ENCODE data around the gene TMEM176A.

Gene TMEM176A

DNA sequence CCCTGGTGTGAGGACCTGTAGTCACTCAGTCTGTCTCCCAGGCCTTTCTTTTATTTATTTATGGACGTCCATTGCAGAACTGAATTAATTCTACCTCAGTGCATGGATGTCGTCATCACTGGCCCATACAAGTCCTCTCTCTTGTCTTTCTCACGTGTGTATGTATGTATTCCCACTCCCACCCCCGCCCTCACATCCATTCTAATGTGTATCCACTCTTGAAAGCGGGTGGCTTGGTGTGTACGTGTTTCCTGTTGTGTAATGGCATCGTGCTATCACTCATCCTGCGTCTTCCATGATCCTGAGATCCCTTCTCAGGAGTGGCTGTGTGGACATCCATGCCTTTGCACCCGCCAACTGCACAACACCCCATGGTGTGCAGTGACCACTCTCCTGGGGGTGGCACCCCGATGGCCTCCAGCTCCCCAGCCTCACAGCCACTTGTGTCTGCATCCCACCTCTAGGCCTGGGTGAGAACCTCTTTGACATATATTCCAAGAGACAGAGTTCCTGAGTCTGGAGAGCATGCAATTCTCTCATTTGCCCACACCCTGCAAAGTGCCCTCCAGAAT lies 48.7 kb downstream of the TMEM176A start:
- no peak for DNase-seq (ENCODE audit: low read depth)

DNA sequence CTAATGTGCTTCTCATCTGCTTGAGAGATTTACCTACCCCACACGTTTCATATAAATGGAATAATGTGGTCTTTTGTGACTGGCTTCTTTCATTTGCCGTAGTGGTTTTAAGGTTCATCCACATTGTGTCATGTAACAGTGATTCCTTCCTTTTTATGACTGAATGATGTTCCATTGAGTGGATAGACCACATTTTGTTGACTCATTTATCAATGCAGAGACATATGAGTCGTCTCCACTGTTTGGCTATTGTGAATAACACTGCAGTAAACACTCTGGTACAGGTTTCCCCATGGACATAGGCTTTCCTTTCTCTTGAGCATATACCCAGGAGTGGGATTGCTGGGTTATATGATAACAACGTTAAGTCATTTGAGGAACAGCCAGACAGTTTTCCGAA lies 49.7 kb downstream of the TMEM176A start:
- no peak for DNase-seq (ENCODE audit: low read depth)

DNA sequence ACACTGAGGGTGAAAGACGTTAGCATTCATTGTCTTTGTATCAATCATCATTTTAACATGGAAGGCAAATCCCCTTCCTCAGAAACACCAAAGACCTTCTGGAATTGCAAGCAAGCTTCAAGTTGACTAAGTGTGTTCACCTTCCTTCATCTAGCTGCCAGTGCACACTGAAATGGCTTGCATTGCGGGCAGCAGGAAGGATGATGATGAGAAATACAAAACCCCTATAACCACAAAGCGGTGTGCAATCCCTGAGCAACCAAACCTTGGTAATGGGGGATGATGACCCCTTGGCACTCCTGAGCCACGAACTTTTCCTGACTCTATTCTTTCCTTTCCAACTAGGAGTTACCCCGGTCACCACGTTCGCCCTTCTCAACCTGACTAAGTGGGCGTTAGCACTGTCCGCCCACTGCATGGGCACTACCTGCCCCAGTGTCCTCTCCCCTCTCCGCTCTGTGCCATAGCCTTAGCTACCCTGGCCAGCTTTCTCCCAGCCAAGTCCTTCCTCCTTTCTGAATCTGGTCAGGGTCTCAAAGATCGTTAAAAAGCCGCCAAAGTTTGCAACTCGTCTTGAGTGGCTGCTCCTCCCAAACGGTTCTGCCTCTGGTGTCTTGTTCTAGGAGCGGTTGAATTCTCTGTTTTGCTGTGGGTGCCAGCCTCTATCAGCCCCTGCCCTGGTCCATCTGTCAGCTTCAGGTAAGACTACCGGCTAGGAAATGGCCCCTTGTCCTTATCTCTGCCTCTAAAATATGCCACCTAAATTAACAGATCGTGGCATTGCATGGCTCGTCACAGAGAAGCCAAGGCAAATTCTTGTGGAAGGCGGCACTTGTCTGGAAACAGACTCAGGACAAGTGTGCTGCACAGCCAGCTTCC lies 51.2 kb downstream of the TMEM176A start:
- no peak for DNase-seq (ENCODE audit: low read depth)

DNA sequence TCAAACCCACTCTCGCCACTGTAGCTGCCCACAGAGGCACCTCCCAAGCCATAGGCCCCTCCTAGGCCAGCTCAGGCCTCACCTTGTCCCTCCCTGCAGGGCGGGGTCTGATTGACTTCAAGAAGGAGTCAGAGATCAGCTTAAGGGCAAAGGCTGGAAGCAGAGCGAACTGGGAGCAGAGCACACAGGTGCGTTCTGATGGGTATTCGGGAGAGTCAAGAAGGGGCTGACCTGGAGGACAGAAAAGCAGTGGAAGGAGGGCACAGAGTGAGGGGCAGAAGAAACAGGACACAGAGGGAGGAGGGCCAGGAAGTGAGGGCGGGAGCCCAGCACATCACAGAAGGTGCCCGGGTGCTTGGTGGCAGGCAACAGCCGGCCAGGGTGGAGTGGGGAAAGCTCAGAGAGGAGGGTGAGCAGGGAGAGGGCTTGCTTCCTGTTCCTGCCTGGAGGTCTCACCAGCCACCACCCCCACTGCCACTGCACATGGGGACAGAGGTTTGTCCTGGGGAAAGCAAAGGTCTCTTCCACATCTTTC lies 51.9 kb downstream of the TMEM176A start, which contains the start of gene AOC1:
Gene AOC1, plus strand, starts transcription at position 147 of the 535 bp plus-strand sequence. CDS start 3,954 bp downstream, outside the sequence.
- DNase-seq (ENCODE audit: low read depth): no peak

DNA sequence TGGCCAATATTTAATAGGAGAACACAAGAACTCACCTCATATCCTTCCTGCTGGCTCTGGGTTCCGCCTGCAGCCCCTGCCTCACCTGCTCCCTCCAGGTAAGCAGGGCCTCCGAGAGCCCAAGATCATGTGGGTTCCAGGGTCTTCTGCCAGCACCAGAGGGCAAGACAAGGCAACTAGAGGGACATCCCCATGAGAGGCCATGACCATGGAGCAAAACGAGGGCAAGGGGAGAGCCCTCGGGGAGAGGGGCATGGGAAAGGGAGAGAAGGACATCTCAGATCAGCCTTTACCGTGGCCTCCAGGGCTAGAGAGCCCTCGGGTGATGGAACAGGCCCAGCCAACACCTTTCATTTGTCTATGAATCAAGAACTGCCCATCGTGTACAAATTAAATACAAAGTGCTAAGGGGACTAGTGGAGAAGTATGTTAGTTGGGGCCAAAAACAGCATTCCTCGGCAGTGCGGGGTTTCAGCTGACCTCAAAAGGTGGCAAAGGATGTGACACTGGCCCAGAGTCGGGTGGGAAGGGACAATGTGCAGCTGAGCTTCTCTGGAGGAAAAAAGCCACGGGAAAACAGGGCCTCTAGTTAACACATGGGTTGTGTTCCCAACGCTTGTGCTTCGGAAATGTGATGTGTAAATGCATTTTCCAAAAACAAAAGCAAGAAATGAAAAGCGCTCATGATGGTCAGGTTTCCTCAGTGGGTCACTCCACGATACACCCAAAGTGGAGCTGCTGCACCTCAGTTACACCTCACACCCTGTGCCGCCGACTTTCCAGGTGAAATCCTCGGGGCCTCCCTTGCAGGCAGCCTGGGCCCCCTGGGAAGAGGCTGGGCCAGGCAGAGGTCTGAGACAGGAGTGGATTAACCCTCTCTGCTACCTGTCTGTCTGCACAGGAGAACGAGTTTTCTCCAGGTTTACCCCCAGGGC lies 53.8 kb downstream of the TMEM176A start:
- DNase-seq (ENCODE audit: low read depth): no peak

All from HS-5 (cell line).